ENCODE measurements around the gene EYA2.

Gene EYA2

GRCh38 chr20:47122560-47122959 lies 227.9 kb downstream of the EYA2 start:
- no peak for DNase-seq

DNA sequence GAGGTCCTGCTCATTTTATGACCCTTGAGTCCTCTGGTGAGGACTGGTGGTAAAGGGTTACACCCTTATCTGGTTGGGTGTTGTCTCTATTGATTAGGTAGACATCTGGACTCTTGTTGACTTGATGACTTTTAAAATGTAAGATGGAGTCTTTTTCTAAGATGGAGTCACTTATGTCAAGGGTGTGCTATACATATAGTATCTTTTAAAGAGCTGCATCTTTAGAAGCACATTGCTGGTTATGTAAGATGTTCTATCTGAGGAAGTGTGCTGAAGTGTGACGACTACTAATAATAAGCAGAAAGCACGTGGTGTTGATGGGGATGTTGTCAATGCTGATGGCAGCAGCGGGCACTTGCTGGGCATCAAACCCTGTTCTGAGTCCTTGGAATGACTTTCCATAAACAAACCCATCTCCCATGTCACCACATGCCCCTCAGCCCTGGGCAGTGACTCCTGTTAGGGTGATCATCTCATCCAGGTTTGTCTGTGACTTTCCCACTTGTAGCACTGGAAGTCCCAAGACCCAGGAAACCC lies 229.6 kb downstream of the EYA2 start:
- no peak for DNase-seq

- no peak for DNase-seq
Measured at GRCh38 chr20:47125508-47125757, 230.8 kb downstream of the EYA2 start.

DNA sequence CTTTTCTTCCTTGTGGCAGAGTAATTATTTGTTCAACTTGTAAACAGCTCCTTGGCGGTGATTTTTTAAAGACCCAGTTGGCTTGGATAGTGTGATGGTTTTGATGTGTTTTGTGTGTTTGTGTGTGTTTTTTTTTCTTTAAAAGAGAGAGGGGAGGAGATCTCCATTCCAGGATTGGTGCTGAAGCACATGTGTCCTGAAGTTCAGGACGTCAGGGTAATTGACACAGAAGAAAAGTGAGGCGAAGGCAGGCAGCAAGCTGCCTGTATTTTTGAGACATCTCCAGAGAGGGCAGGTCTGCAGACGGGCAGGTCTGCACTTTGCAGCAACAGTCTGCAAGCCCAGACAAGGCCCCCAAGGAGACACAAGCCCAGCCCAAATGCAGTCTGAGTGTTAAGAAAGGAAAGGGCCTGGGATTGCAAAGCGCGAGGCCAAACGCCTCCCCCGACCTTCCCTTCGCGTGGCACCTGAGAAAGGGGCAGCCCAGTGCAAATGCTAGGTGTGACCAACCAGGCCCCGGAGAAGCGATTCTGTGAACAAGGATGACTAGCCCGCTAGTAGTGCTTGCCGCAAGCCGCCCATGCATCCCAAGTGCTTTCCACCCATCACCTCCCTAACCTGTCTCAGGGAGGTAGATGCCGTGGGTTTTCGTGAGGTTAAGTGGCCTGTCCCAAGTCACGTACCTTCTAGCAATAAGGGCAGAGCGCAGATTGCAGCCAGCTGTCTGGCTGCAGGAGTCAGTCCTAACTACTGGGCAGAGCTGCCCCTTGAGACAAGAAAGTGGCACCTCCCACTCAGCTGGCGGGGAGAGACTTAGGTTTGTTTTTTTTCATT lies 231.3 kb downstream of the EYA2 start:
- no peak for DNase-seq

DNA sequence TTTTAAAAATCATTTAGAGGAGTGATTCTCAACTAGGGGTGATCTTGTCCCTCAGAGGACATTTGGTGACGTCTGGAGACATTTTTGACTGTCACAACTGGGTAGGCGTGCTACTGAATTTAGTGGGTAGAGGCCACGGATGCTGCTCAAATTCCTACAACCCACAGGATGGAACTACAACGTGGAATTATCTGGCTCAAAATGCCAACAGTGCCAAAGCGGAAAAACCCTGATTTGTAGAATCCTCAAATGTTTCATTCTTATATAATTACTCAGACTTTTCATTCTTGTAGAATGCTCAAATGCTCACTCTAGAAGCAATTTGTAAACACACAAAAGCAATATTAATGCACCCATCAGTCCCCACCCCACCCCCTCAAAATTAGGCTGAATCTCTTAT lies 232.1 kb downstream of the EYA2 start:
- DNase-seq: no peak

- DNase-seq: no peak
Measured at GRCh38 chr20:47127546-47127945, 232.9 kb downstream of the EYA2 start.

DNA sequence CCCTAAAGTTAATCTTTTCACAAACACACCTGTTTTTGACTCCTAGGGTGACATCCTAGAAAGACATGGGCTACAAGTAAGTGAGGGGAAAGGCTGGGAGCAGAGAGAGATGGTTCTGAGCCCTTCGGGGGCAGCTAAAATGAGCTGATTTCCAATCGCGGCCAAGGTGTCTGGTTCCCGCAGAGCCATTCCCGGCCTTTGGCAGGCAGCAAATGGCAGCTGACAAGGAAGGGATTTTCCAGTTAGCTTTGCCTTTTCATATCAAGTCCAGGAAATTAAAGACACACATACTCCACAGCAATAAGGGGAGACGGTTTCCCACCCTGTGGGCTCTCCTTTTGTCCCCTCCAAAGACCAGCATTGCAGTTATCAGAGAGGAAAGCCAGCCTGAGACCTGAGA lies 233.4 kb downstream of the EYA2 start:
- DNase-seq: no peak

GRCh38 chr20:47129306-47129705 lies 234.7 kb downstream of the EYA2 start:
- DNase-seq: no peak

DNA sequence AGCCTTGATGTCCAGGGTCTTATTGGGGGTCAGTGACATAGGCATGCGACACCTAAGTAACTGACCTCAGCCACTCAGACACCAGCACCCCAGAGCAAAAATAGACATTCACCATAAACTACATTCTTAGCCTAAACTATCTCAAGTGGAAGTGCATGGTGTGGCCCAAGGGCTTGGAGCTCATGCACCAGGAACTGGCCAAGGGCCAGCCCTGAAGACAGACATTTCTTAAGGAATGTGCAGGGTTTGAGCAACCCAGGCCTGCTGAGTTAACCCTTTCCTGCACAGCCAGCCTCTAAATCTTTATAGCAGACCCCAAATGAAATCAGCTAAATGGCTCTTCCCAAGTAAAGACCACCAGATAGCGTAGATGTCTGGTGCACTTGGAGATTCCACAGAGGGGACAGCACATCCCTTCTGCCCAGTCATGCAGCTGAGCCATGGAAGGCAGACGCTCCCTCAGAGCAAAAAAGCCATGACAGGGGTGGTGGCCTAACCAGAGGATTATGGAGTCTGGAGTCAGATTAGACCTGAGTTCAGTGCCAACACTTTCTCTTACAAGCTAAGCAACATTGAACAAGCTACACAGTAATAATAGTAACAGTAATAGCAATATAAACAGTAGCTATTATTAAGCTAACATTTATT lies 239.3 kb downstream of the EYA2 start:
- no peak for DNase-seq

DNA sequence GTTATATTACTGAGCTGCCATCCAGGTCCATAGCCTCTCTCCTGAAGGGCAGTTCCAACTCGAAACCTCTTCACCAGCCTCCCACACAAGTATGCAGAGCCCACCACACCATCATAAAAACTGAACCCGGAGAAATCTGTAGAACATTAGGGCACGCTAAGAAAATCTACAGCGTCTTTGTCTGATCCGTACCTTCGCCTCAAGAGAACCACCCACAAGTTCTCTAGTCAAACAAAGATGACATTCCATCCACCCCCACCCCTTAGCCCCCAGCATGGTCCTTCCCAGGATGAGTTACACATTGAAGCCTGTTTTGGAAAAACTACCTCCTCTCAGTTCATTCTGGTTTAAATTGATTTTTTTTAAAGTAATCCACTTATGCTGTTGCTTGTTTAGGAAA lies 242.1 kb downstream of the EYA2 start:
- no peak for DNase-seq

GRCh38 chr20:47137231-47137870 lies 242.7 kb downstream of the EYA2 start:
- DNase-seq: no peak

- DNase-seq: no peak
Measured at GRCh38 chr20:47139934-47140535, 245.4 kb downstream of the EYA2 start.

DNA sequence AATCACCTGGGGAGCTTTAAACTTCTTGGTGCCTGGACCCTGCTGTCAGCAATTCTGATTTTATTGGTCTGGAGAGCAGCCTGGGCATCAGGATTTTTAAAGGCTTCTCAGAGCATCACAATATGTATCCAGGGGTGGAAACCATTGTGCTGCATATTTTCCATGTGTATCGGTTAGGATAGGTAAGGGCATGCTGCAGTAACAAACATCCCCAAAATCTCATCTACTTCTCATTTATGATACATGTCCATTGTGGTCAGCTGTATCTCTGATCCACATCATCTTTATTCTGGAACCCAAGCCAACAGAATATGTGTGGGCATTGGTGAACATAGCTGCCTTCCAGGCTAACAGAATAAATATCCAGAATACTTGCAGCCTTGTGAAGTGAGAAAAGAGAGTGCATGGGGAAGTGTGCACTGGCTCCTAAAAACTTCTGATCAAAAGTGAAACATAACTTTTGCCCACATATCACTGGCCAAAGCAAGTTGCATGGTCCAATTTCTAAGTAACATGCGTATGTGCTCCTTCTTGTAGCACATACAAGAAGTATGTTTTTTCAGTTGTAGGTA lies 246.8 kb downstream of the EYA2 start:
- DNase-seq: no peak

- DNase-seq: no peak
Measured at GRCh38 chr20:47141941-47142773, 247.5 kb downstream of the EYA2 start.

- DNase-seq: no peak
Measured at GRCh38 chr20:47142774-47143170, 248.1 kb downstream of the EYA2 start.

DNA sequence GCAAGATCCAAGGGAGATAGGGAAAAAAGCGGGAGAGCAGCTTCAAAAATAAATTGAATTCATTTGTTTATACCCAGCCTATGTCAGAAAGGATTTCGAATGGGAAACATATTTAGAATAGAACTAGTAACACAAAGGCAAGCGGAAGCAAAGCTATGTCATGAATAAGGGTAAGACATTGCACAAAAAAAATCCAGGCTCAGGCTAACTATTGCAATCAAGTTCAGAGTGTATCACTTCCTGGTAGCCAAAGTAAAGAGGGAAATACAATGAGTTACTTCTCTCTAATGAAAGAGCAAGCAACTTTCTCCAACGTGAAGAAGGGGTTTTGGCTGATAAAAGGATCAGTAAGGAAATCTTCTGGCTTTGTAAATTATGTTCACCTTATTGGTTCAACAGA lies 249.0 kb downstream of the EYA2 start:
- DNase-seq: no peak

GRCh38 chr20:47144463-47144862 lies 249.8 kb downstream of the EYA2 start:
- no peak for DNase-seq

DNA sequence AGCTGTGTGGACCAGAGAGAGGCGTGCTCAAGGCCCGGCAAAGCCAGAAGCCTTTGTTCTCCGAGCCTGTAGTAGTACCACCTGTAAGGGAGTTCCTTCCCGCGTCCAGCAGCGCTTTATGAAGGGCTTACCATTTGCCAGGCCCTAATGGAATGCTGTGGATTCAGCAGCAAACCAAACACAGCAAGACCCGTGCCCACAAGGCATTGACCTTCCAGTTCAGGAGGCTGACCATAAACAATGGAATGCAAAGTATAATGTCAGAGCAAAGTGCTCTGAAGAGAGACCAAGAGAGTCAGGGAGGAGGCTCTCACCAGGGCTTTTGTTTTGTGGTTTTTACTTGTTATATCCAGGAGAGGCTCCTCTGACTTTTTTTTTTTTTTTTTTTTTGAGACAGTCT lies 252.0 kb downstream of the EYA2 start:
- DNase-seq: no peak

- DNase-seq: no peak
Measured at GRCh38 chr20:47148059-47148458, 253.4 kb downstream of the EYA2 start.

DNA sequence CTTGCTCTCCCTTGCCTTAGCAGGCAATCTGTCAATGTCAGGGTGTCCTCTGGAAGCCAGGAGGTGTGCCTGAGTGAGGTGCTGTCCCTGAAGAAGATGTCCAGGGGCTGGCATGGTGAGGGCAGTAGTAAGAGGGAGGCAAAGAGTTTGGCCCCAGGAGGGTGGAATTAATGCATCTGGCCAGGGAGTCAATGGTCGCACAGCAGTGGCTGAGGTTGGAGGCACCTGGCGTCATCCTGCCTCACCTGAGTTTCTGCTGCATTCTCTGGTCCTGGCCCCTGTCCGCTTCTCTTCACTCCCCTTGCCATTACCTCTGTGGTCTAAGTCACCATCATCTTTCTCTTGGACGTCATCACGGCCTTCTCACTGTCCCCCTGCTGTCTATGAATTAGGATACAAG lies 255.3 kb downstream of the EYA2 start:
- no peak for DNase-seq

GRCh38 chr20:47150403-47151152 lies 255.9 kb downstream of the EYA2 start:
- no peak for DNase-seq

DNA sequence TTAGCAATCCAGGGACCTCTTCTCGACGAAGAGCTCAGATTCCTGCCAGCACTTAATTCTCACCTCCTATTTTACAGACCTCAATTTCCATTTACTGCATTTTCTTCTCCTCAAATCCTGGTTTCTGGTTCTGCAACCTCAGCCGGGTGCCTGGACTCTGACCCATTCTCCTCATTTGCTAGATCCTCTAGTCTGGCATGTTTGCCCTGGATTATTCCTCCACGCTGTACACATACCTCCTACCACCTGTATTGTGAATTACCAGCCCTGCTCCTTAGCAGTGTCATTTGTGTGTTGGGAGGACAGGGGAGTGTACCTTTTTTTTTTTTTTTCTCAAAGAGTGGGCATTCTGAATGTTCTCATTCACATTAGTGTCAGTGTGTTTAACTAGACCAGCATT lies 257.4 kb downstream of the EYA2 start:
- DNase-seq: no peak

Data from cortex of kidney (tissue), 1 donor.